ENCODE results near the gene QDPR.

Gene QDPR

GRCh38 chr4:17450269-17450804 is 61.6 kb downstream of the QDPR start:
- Histone ChIP-seq H3K4me3 (replicated peaks; ENCODE audit: insufficient read depth, low read length) (no peak overlapping the region), H3K27me3 (ENCODE audit: insufficient read depth, poor library complexity, severe bottlenecking) (no peaks in the 10 kb centered on the region), H3K27ac (replicated peaks) (no peak overlapping the region)
- TF ChIP-seq REST (IDR thresholded peaks at IDR 0.05; ENCODE audit: insufficient replicate concordance, low read depth) (no peak), CTCF (IDR thresholded peaks at IDR 0.05; ENCODE audit: insufficient read depth, low read length) (no peak), GABPA (IDR thresholded peaks at IDR 0.05; ENCODE audit: low read depth) (no peak), POLR2AphosphoS5 (IDR thresholded peaks at IDR 0.05; ENCODE audit: low read depth) (no peak), SPI1 (IDR thresholded peaks at IDR 0.05; ENCODE audit: borderline replicate concordance, low read depth) (no peak)
- no peak for DNase-seq (ENCODE audit: low read depth in 1 of 2, low spot score in 1 of 2)

GRCh38 chr4:17448689-17449088 is 63.2 kb downstream of the QDPR start:
- no peak overlapping the region for H3K4me3 ChIP-seq (replicated peaks; ENCODE audit: insufficient read depth, low read length)
- TF ChIP-seq SPI1 (IDR thresholded peaks at IDR 0.05; ENCODE audit: borderline replicate concordance, low read depth) (no peak), CTCF (IDR thresholded peaks at IDR 0.05; ENCODE audit: insufficient read depth, low read length) (no peak), POLR2AphosphoS5 (IDR thresholded peaks at IDR 0.05; ENCODE audit: low read depth) (no peak), REST (IDR thresholded peaks at IDR 0.05; ENCODE audit: insufficient replicate concordance, low read depth) (no peak), GABPA (IDR thresholded peaks at IDR 0.05; ENCODE audit: low read depth) (no peak)
- H3K27ac ChIP-seq (replicated peaks), result no peak overlapping the region
- no peaks in the 10 kb centered on the region for H3K27me3 ChIP-seq (ENCODE audit: insufficient read depth, poor library complexity, severe bottlenecking)
- DNase-seq (ENCODE audit: low read depth in 1 of 2, low spot score in 1 of 2), result peak in 1 of 2 experiments; percentile 48

GRCh38 chr4:17447675-17448298 is 64.1 kb downstream of the QDPR start:
- TF ChIP-seq GABPA (IDR thresholded peaks at IDR 0.05; ENCODE audit: low read depth), result no peak
- no peak for TF ChIP-seq POLR2AphosphoS5 (IDR thresholded peaks at IDR 0.05; ENCODE audit: low read depth)
- TF ChIP-seq SPI1 (IDR thresholded peaks at IDR 0.05; ENCODE audit: borderline replicate concordance, low read depth), result no peak
- no peak for TF ChIP-seq REST (IDR thresholded peaks at IDR 0.05; ENCODE audit: insufficient replicate concordance, low read depth)
- peak; percentile 75 for TF ChIP-seq CTCF (IDR thresholded peaks at IDR 0.05; ENCODE audit: insufficient read depth, low read length)
- Histone ChIP-seq H3K27ac (replicated peaks) (no peak overlapping the region), H3K27me3 (ENCODE audit: insufficient read depth, poor library complexity, severe bottlenecking) (no peaks in the 10 kb centered on the region), H3K4me3 (replicated peaks; ENCODE audit: insufficient read depth, low read length) (no peak overlapping the region)
- peak in 1 of 2 experiments; percentile 57 for DNase-seq (ENCODE audit: low read depth in 1 of 2, low spot score in 1 of 2)
